ENCODE data around the gene ENDOU. TPM values are rescaled to one million over a fixed set of nuclear protein-coding genes. Genes with fewer than 3 reads are reported as not detected.
A peak's percentile ranks its signal among the peaks of the same experiment; 100 is the strongest.

ENDOU gene
- total RNA-seq, 4 donors from 2014 or later: 2.1 to 2.7 (median 2.2) TPM

DNA sequence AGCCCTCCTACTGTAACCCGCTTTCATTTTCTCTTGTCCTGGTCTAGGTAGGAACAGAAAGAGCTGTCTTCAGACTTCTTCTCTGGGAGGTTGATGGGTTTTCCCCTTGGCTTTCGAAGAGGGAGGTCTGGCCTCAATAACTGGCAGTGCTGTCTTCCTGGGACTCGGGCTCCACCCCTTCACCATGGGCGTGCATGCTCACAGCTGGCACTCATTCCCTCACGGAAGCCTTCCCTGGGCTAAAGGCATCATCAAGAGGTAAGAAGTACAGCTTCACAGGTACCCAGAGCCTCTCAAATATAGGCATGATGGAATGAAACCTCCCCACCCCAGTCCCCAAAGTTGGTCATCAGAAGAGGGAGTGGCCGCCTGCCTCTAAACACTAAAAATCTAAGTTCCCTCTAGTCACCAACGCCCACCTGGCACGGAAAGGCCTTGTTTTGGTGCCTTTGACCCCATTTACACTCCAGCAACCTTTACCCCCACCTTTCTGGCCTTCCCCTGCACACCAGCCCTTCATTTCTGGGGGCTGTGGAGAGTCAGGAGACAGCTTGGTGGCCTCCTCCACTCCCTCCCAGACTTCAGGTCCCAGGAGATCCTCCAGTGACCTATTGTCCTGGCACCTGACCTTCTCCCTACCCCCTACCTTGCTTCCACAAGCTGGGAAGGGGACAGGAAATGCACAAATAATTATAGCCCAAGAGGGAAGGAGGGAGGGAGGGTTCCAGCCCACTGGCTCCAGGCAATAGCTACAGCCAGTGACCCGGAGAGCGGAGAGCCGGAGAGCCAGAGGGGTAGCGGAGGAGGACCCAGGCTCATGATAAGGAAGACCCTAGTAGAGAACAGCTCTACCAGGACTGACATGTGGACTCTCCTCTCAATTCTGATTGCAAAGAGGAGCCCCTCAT lies 30.6 kb upstream of the ENDOU start:
- TF ChIP-seq, protein P1, sequence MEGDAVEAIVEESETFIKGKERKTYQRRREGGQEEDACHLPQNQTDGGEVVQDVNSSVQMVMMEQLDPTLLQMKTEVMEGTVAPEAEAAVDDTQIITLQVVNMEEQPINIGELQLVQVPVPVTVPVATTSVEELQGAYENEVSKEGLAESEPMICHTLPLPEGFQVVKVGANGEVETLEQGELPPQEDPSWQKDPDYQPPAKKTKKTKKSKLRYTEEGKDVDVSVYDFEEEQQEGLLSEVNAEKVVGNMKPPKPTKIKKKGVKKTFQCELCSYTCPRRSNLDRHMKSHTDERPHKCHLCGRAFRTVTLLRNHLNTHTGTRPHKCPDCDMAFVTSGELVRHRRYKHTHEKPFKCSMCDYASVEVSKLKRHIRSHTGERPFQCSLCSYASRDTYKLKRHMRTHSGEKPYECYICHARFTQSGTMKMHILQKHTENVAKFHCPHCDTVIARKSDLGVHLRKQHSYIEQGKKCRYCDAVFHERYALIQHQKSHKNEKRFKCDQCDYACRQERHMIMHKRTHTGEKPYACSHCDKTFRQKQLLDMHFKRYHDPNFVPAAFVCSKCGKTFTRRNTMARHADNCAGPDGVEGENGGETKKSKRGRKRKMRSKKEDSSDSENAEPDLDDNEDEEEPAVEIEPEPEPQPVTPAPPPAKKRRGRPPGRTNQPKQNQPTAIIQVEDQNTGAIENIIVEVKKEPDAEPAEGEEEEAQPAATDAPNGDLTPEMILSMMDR (IDR thresholded peaks at IDR 0.05): no peak

DNA sequence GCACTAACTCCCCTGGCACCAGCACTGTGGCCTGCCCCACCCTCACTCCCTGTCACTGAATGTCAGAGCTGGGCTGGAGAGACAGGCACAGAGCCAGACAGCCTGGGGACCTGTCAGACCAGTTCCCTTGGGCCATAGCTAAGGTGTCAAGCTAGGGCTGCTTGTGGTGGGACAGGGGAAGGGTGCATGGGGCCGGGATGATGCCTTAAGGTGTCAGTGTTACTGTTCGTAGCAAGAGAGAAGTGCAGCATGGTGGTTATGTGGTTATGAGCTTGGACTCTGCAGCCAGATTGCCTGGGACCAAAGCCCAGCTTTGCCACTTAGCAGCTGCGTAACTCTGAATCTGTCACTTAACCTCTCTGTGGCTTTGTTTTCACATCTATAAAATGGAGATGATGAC lies 29.6 kb upstream of the ENDOU start:
- DNase-seq (ENCODE audit: low spot score) (no peak), ATAC-seq (ENCODE audit: low FRiP score) (no peak)

More for the DNA sequence above, 30.6 kb upstream of the ENDOU start:
- ATAC-seq (ENCODE audit: low FRiP score) (no peak), DNase-seq (ENCODE audit: low spot score) (no peak)

DNA sequence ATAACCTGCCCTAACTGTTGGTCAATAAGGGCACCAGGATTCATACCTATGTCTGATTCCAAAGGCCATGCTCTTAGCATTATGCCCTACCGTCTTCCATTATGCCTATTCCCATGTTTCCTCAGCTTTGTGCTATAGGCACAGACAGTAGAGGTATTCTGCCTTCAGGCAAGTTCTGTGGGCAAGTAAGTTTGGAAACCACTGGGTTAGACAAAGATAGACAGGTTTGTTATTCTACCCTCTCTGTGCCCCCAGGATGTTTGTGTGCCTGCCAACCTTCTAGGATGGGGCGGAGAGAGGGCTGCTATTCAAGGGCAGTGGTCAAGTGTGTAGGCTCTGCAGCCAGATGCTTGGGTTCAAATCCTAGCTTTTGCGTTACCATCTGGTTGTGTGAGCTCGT lies 28.8 kb upstream of the ENDOU start:
- no peak for ATAC-seq (ENCODE audit: low FRiP score)
- DNase-seq (ENCODE audit: low spot score): no peak
- TF ChIP-seq, protein P1 (IDR thresholded peaks at IDR 0.05): no peak

More for the DNA sequence above, 29.6 kb upstream of the ENDOU start:
- TF ChIP-seq, protein P1 (IDR thresholded peaks at IDR 0.05): no peak

DNA sequence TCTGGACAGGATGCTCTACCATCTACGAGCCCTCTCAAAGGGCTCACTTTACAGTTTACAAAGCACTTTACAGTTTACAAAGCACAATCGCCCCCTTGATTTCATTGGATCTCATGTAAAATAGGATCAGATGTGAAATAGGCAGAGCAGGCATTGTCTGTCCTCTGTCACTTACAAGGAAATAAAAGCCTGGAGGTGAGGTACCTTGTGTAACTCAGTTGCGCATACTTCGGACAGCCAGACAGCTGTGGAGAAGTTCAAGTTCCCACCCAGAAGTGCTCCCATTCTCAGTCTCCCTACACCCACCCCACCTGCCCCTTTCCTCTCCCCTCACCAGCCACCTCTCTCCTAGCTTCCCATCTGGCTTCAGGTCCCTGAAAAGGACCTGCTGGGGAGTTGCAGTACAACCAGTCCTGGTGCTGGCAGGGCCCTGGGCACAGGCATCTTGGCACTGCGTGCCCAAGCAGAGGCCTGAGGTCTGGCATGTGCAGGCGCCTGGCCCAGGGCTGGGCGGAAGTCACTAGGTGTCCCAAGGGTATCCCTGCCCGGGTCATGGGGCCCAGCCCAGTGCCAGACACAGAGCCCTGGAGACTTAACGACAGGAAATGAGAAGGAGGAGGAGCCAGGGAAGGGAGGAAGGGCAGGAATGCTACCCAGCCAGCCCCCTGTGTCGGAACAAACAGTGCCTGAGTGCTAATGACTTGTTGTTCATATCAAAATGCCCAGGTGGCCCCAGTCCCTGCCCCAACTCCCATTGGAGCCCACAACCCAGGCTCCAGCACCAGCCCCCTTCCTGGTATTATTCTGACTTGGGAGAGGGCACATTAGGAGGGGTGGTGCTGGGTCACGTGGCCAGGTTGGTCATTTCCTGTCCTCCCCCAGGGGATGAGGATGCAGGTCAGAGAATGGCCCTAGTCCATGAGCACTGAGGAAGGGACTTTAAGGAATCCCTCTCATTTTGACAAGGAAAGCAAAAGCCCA lies 28.0 kb upstream of the ENDOU start:
- DNase-seq (ENCODE audit: low spot score): no peak
- no peak for ATAC-seq (ENCODE audit: low FRiP score)
- TF ChIP-seq, protein P1 (IDR thresholded peaks at IDR 0.05): no peak

DNA sequence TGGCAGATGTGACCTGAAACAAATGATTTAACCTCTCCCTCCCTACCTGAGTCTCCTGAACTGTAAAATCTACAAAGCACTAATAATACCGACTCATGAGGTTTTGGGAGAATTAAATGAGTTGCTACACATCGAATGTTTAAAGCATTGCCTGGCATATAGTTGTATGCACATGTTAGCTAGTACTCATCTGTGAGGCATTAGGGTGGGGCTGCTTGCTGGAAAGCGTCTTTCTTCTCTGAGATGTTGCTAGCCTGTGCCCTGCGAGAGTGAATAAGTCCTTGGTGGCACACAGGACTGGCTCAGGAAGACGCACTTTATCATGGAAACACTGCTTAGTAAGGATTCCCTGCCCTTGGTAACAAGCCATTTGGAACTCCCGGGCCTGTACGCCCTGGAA lies 27.3 kb upstream of the ENDOU start:
- TF ChIP-seq, protein P1 (IDR thresholded peaks at IDR 0.05): no peak
- ATAC-seq (ENCODE audit: low FRiP score): peak; percentile 53
- no peak for DNase-seq (ENCODE audit: low spot score)

DNA sequence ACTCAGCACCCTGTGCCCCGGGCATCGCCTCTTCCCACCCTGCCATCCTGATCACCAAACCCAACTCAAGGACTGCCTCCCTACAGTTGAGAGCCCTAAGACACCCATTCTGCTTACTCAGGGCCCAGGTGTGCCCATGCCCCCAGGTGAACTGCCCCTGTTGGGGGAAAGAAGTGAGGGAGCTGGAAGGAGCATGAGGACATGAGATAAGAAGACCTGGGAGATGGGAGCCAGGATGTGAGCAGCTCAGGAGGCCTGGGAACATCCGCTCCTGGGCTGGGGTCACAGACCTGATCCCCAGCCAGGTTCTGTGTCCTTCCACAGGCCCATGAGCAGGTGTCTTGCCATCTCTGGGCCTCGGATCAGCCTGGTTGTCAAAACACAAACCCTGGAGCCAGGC lies 26.8 kb upstream of the ENDOU start:
- no peak for DNase-seq (ENCODE audit: low spot score)
- ATAC-seq (ENCODE audit: low FRiP score): no peak
- TF ChIP-seq, protein P1 (IDR thresholded peaks at IDR 0.05): no peak
